CD8-positive, alpha-beta memory T cell (primary cell): Measurements from ENCODE around the gene BRSK2. TPM values are rescaled to one million over a fixed set of nuclear protein-coding genes. Genes with fewer than 3 reads are reported as not detected.
A peak's percentile ranks its signal among the peaks of the same experiment; 100 is the strongest.

Experiments used
- CTCF ChIA-PET: fragments of 350-600 bp; sonication (Branson Sonifier 250); formaldehyde crosslinking; loops from one replicate; lab custom pipeline; 2021; ENCODE audit warnings: antibody characterized with exemption; lab: Charles Lee
- POLR2A ChIA-PET: fragments of 350-600 bp; sonication (Branson Sonifier 250); formaldehyde crosslinking; loops from one replicate; lab custom pipeline; 2021; ENCODE audit warnings: antibody characterized with exemption; lab: Charles Lee
- DNase-seq, 5 donors: peaks; one replicate each; pipeline versions ENCODE4 v3.0.0 to v3.0.0-alpha.2; 2020 to 2022; ENCODE audit warnings: mixed read lengths in 1 of 5
- H3K27ac ChIP-seq: one replicate; pipeline ENCODE4 v1.7.0; 2013; ENCODE audit warnings: low read depth, mild to moderate bottlenecking, low read length, moderate library complexity
- H3K27me3 ChIP-seq: 2 replicates; pipeline ENCODE4 v1.7.0; 2013; ENCODE audit warnings: low read length, mild to moderate bottlenecking; ENCODE audit not compliant: insufficient read depth, poor library complexity, severe bottlenecking
- H3K36me3 ChIP-seq: 2 replicates; pipeline ENCODE4 v1.7.0; 2013; ENCODE audit warnings: mild to moderate bottlenecking, low read length, moderate library complexity; ENCODE audit not compliant: insufficient read depth
- H3K4me1 ChIP-seq: 2 replicates; pipeline ENCODE4 v1.7.0; 2013; ENCODE audit warnings: mild to moderate bottlenecking, low read length, moderate library complexity; ENCODE audit not compliant: insufficient read depth
- H3K4me3 ChIP-seq: 2 replicates; pipeline ENCODE4 v1.7.0; 2013; ENCODE audit warnings: mild to moderate bottlenecking, low read length
- H3K9me3 ChIP-seq: 2 replicates; pipeline ENCODE4 v1.7.0; 2013; ENCODE audit warnings: mild to moderate bottlenecking, low read length
- H3K27ac Mint-ChIP-seq, 8 donors: one replicate each; pipeline ENCODE4 v1.8.0; 2020 to 2021; ENCODE audit warnings: mixed read lengths in 8 of 8, mild to moderate bottlenecking in 6 of 8, inconsistent platforms in 3 of 8, moderate library complexity in 3 of 8
- H3K27me3 Mint-ChIP-seq, 2 donors: one replicate each; pipeline ENCODE4 v1.8.0; 2020 to 2021; ENCODE audit warnings: mixed read lengths in 2 of 2, mild to moderate bottlenecking in 1 of 2, moderate library complexity in 1 of 2
- H3K36me3 Mint-ChIP-seq, 3 donors: one replicate each; pipeline ENCODE4 v1.8.0; 2020 to 2021; ENCODE audit warnings: mixed read lengths in 3 of 3, inconsistent platforms in 1 of 3, mild to moderate bottlenecking in 1 of 3
- H3K4me1 Mint-ChIP-seq, 3 donors: one replicate each; pipeline ENCODE4 v1.8.0; 2020 to 2021; ENCODE audit warnings: mixed read lengths in 3 of 3, inconsistent platforms in 1 of 3, mild to moderate bottlenecking in 1 of 3
- H3K4me3 Mint-ChIP-seq, 7 donors: one replicate each; pipeline ENCODE4 v1.8.0; 2020 to 2021; ENCODE audit warnings: mixed read lengths in 7 of 7, mild to moderate bottlenecking in 6 of 7, moderate library complexity in 4 of 7, inconsistent platforms in 2 of 7
- H3K9me3 Mint-ChIP-seq, 5 donors: one replicate each; pipeline ENCODE4 v1.8.0; 2020 to 2022; ENCODE audit warnings: mixed read lengths in 5 of 5, mild to moderate bottlenecking in 3 of 5, moderate library complexity in 2 of 5, inconsistent platforms in 1 of 5
- polyA plus RNA-seq: library from polyadenylated mRNA; unstranded; fragments of 300-500 nt; fragmentation: Illumina TruSeq; gene quantifications from one replicate; pipeline ENCODE4 v1.2.3, GENCODE V29; 2021
- total RNA-seq, 2 experiments: library from RNA; stranded (reverse); gene quantifications; one replicate each; pipeline ENCODE4 v1.2.3, GENCODE V29; 2021

Gene BRSK2
- total and polyA plus RNA-seq, 3 experiments from 2014 or later = 0.23 to 0.59 (median 0.35) TPM

GRCh38 chr11:1500466-1501420, 111.0 kb downstream of the BRSK2 start:
- H3K36me3 ChIP-seq = no peaks in the 10 kb centered on the region
- no peaks in the 10 kb centered on the region for H3K9me3 ChIP-seq
- Mint-ChIP-seq H3K4me3 (peak overlapping the region in 1 of 7 donors; percentile 84), H3K9me3 (peaks cover 0 to 1% (median 0%) of the 10 kb centered on the region in 5 donors), H3K36me3 (peaks cover 0 to 50% (median 19%) of the 10 kb centered on the region in 3 donors), H3K4me1 (peaks cover 46 to 88% (median 56%) of the 10 kb centered on the region in 3 donors), H3K27me3 (peaks cover 0 to 2% of the 10 kb centered on the region in 2 donors), H3K27ac (peak overlapping the region in 2 of 8 donors; percentile 27 to 83)
- no peaks in the 10 kb centered on the region for H3K27me3 ChIP-seq
- H3K4me3 ChIP-seq = no peak overlapping the region
- H3K27ac ChIP-seq = no peak overlapping the region
- ChIA-PET CTCF (no interaction called here), POLR2A (no interaction called here)
- no peaks in the 10 kb centered on the region for H3K4me1 ChIP-seq
- peak in 1 of 5 donors; percentile 41 for DNase-seq

- Mint-ChIP-seq H3K4me1 (peaks cover 39 to 85% (median 48%) of the 10 kb centered on the region in 3 donors), H3K4me3 (peak overlapping the region in 1 of 7 donors; percentile 54), H3K27ac (peak overlapping the region in 1 of 8 donors; percentile 43), H3K27me3 (peaks cover 0 to under 1% of the 10 kb centered on the region in 2 donors), H3K9me3 (peaks cover 0 to 1% (median 0%) of the 10 kb centered on the region in 5 donors), H3K36me3 (peaks cover 0 to 47% (median 17%) of the 10 kb centered on the region in 3 donors)
- ChIA-PET POLR2A (no interaction called here), CTCF (interaction anchor here (1.5 kb wide), 1 partner anchor 14 kb away, joined by 3 read pairs; no protein-coding TSS in a partner anchor)
- Histone ChIP-seq H3K4me1 (no peaks in the 10 kb centered on the region), H3K4me3 (no peak overlapping the region), H3K9me3 (no peaks in the 10 kb centered on the region), H3K36me3 (no peaks in the 10 kb centered on the region), H3K27me3 (no peaks in the 10 kb centered on the region), H3K27ac (no peak overlapping the region)
- peak in 1 of 5 donors; percentile 19 for DNase-seq
These were observed 111.9 kb downstream of the BRSK2 start for GRCh38 chr11:1501421-1502167.

GRCh38 chr11:1502168-1502953, 112.6 kb downstream of the BRSK2 start:
- H3K9me3 ChIP-seq = no peaks in the 10 kb centered on the region
- H3K36me3 Mint-ChIP-seq = peaks cover 0 to 44% (median 13%) of the 10 kb centered on the region in 3 donors
- peaks cover 36 to 84% (median 41%) of the 10 kb centered on the region in 3 donors for H3K4me1 Mint-ChIP-seq
- no peaks in the 10 kb centered on the region for H3K27me3 ChIP-seq
- ChIA-PET POLR2A (no interaction called here), CTCF (interaction anchor here (1.5 kb wide), 1 partner anchor 13 kb away, joined by 3 read pairs; no protein-coding TSS in a partner anchor)
- H3K9me3 Mint-ChIP-seq = peaks cover 0 to 1% (median 0%) of the 10 kb centered on the region in 5 donors
- no peak for DNase-seq
- H3K4me3 ChIP-seq = no peak overlapping the region
- H3K27ac Mint-ChIP-seq = peak overlapping the region in 2 of 8 donors; percentile 41 to 43
- no peak overlapping the region for H3K4me3 Mint-ChIP-seq
- H3K27me3 Mint-ChIP-seq = no peaks in the 10 kb centered on the region
- H3K27ac ChIP-seq = no peak overlapping the region
- no peaks in the 10 kb centered on the region for H3K36me3 ChIP-seq
- no peaks in the 10 kb centered on the region for H3K4me1 ChIP-seq

- Mint-ChIP-seq H3K4me3 (no peak overlapping the region), H3K9me3 (peaks cover 0 to 1% (median 0%) of the 10 kb centered on the region in 5 donors), H3K36me3 (peaks cover 0 to 38% (median 12%) of the 10 kb centered on the region in 3 donors), H3K27ac (no peak overlapping the region), H3K27me3 (no peaks in the 10 kb centered on the region), H3K4me1 (peaks cover 33 to 84% (median 33%) of the 10 kb centered on the region in 3 donors)
- Histone ChIP-seq H3K27me3 (no peaks in the 10 kb centered on the region), H3K4me3 (no peak overlapping the region), H3K36me3 (no peaks in the 10 kb centered on the region), H3K27ac (no peak overlapping the region), H3K4me1 (no peaks in the 10 kb centered on the region), H3K9me3 (no peaks in the 10 kb centered on the region)
- POLR2A ChIA-PET = no interaction called here
- CTCF ChIA-PET = interaction anchor here (1.5 kb wide), 1 partner anchor 13 kb away, joined by 3 read pairs; no protein-coding TSS in a partner anchor
- DNase-seq = no peak
These were observed 113.4 kb downstream of the BRSK2 start for GRCh38 chr11:1502954-1503707.

- POLR2A ChIA-PET = no interaction called here
- Mint-ChIP-seq H3K9me3 (peaks cover 0 to 1% (median 0%) of the 10 kb centered on the region in 5 donors), H3K27me3 (no peaks in the 10 kb centered on the region), H3K27ac (no peak overlapping the region), H3K4me1 (peaks cover 27 to 83% (median 27%) of the 10 kb centered on the region in 3 donors), H3K36me3 (peaks cover 0 to 32% (median 8%) of the 10 kb centered on the region in 3 donors), H3K4me3 (no peak overlapping the region)
- no peak for DNase-seq
- Histone ChIP-seq H3K4me3 (no peak overlapping the region), H3K27me3 (no peaks in the 10 kb centered on the region), H3K27ac (no peak overlapping the region), H3K4me1 (no peaks in the 10 kb centered on the region), H3K36me3 (no peaks in the 10 kb centered on the region), H3K9me3 (no peaks in the 10 kb centered on the region)
- CTCF ChIA-PET = no interaction called here
These were observed 114.0 kb downstream of the BRSK2 start for GRCh38 chr11:1503708-1504104.

GRCh38 chr11:1504138-1504537, 114.4 kb downstream of the BRSK2 start:
- peaks cover 24 to 83% (median 25%) of the 10 kb centered on the region in 3 donors for H3K4me1 Mint-ChIP-seq
- Histone ChIP-seq H3K4me3 (no peak overlapping the region), H3K27ac (no peak overlapping the region), H3K27me3 (no peaks in the 10 kb centered on the region), H3K4me1 (no peaks in the 10 kb centered on the region), H3K9me3 (no peaks in the 10 kb centered on the region), H3K36me3 (no peaks in the 10 kb centered on the region)
- H3K4me3 Mint-ChIP-seq = no peak overlapping the region
- H3K27ac Mint-ChIP-seq = no peak overlapping the region
- no peak for DNase-seq
- no peaks in the 10 kb centered on the region for H3K27me3 Mint-ChIP-seq
- peaks cover 0 to 1% (median 0%) of the 10 kb centered on the region in 5 donors for H3K9me3 Mint-ChIP-seq
- POLR2A ChIA-PET = no interaction called here
- CTCF ChIA-PET = no interaction called here
- H3K36me3 Mint-ChIP-seq = peaks cover 0 to 28% (median 4%) of the 10 kb centered on the region in 3 donors
